Activated CD4-positive, alpha-beta T cell treated with anti-CD3 and anti-CD28 coated beads for 48 hours (primary cell): ENCODE measurements around the gene CACNA1C.

ENCODE experiments used
- DNase-seq: peaks from one replicate; pipeline ENCODE4 v3.0.0-alpha.2; 2020

Gene CACNA1C

DNA sequence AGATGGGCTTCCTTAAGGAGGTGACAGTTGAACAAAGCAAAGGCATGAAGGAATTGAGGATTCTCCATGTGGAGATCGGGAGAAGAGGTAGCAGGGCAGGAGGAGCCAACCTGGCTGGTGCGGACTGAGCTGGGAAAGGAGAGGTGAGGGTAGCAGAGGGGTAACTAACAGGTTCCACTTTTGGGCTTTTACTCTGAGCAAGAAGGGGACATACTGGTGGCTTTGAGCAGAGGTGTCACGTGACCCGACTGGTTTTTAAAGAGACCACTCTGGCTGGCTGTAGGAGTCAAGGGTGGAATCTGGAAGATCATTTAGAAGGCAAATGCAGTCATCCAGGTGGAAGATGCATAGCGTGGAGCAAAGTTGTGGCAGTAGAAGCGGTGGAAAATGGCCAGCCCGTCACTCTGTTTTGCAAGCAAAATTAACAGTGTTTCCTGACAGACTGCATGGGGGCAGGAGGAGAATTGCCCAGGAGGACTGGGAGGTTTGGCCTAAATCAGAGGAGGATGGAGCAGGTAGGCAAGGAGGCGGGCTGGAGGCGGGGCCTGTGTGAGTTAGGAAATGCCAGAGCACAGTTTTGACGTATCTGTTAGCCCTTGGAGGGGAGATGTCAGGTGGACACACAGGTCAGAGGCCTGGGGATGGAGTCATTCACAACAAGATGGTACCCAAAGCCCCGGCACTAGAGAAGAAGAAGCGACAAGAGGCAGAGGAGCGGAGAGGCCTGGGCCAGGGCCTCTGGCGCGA is 585.7 kb downstream of the CACNA1C start:
- DNase-seq, result no peak

DNA sequence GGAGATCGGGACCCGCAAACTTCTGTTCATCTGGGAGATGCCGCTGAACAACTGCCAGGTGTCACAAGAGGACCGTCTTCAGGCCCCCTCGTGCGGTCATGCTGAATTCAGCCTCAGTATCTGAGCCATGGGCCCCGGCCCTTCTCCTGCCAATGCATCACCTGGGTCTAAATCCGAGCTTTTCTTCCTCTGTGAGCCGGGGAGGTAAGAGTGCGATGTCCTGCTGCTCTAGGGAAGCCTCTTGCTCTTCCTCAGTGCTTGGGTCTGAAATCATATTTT is 586.2 kb downstream of the CACNA1C start:
- DNase-seq, result no peak

DNA sequence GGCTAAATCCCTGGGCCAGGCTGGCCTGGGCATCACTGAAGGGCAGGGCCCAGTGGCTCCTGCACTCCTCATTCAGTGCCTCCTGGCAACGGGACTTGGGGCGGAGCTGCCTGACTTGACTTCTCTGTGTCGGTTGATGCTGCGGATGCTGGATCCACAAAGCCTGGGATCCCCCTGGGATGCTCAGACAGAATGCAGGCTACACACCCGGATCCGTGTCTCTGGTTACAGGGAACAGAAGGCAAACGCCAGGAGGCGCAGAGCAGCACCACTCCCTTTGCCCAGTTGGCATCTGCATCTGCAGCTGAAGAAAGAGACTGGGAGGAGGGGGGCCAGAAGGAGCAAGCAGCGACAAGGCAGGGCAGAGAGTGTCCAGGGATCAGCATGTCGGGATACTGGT is 587.5 kb downstream of the CACNA1C start:
- no peak for DNase-seq

DNA sequence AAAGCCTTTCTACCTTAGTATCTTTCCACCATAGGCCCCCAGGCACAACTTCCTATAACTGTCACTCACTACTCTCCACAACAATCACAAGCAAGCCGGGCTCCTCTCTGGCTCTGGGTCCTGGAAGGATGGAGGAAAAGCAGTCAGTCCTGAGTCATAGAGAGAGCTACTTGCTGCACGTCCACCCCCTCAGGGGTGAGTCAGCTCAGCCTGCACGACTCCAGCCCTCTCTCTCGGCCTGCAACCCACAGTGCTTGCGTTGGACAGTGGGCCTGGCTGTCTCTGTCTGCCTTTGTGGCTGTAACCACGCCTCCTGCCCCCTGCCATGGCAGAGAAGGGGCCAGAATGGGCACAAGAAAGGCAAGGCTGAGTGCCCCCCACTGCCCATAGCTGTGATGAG is 587.9 kb downstream of the CACNA1C start:
- peak; percentile 55 for DNase-seq

DNA sequence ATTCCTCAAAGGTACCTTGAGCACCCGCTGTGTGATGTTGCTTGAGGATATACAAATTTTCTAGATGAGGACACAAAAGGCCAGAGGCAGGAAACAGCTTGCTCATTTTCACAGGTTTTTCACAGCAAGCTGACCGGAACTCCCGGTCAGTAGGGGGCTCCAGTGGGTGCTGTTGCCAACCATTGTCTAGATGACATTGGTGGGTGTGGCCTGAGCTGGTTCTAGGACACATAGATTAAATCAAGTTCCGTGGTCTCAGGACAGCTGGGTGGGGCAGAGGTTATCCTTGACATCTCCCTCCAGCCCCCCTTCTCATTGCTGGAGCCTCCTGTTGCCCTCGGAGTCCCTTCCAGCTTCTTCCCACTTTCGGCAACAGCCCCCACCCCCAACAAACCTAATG is 588.4 kb downstream of the CACNA1C start:
- DNase-seq, result no peak

DNA sequence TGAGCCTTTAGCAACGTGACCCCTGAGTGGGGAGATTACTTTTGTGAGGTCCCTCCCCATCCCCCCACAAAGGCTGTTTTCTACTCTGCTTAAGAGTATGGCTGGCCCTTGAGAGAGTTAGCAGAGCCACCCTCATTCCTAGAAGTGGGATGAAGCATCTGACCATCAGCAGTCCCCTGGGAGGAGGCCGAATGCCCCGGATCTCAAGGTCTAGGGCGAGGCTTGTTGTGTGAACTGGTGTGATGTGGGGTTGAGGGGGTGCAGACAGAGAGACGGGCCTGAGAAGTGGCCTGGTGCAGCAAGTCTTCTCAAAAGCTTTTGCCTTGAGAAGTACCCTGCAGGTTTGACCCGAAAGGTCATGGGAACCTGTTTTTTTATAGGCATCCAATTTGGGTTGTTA is 589.0 kb downstream of the CACNA1C start:
- DNase-seq, result no peak

DNA sequence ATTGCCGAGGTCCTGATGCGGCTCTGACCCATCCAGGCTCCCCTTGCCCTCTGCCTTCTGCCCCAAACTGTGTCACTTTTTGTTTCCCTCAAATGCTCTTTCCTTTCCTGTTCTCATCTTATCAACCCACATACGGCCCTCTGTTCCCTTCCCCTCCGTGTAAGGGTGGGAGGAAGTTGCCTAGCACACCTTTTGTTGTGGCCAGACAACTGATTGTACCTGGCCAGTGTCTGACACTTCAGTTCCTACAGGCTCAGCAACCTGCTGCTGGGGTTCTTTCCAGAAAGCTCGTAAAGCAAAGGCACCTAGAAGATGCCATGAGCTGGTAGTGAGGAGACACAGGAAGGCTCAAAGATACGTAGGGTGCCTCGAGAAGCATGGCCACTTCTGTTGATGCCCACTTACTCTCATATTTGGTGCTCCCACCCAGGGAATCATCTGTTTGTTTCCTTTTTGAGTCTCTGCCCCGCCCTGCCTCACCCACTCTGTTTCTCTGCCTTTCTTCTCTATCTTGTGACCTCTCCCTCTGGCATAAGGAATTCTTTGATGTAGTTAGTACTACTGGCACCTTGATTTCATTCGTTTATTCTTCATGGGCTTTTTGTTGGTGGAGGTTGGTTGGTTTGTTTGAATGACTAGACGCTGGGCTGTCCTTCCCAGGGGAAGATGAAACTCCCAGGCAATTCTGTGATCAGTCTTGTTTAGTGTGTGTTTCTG is 589.5 kb downstream of the CACNA1C start:
- no peak for DNase-seq

DNA sequence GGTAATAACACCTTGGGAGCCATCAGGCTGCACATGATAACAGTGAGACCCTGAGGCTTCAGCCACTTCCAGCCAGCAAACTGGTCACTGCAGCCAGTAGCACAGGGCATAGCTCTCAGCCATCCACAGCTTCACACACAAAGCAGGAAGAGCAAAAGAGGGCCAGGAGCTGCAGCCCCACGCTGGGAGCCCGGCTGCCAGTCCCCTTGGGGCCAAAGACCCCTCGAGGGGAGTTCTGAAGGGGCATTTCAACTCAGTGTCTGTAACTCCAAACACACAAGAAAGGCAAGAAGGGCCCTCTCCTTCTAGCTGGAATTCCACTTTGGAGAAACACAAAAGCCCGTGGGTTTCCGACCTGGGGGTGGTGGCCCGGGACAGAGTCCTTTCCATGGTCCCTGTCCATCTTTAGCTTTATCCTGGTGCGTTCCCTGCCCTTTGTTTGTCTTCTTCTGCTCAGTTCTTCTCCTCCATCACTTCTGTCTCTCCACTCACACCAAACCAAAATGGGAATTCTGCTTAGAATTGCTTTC is 590.2 kb downstream of the CACNA1C start:
- no peak for DNase-seq

DNA sequence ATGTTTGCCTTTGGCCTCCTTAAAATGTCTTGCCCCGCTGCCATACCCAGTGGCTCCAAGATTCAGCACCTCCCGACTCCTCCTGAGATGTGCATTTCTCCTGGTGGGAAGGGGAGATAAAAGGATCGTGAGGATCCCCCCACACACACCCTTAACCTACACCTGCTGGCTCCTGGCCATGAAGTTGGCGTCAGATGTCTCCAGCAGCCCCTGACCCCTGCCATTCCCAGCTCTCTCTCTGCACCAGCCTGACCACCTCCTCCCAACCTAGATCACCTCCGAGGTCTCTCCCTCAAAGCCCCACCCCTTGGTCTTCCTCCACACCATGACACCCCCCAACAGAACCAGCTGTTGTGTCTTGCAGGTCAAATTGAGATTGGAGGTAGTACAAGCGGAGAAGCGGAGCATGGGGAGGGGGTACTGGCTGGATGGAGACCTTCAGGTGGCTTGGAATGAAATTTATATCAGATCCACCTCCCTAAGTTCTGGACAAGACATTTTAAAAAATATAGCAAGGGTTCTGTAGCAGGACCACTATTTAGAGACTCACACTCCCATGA is 590.9 kb downstream of the CACNA1C start:
- DNase-seq, result no peak

DNA sequence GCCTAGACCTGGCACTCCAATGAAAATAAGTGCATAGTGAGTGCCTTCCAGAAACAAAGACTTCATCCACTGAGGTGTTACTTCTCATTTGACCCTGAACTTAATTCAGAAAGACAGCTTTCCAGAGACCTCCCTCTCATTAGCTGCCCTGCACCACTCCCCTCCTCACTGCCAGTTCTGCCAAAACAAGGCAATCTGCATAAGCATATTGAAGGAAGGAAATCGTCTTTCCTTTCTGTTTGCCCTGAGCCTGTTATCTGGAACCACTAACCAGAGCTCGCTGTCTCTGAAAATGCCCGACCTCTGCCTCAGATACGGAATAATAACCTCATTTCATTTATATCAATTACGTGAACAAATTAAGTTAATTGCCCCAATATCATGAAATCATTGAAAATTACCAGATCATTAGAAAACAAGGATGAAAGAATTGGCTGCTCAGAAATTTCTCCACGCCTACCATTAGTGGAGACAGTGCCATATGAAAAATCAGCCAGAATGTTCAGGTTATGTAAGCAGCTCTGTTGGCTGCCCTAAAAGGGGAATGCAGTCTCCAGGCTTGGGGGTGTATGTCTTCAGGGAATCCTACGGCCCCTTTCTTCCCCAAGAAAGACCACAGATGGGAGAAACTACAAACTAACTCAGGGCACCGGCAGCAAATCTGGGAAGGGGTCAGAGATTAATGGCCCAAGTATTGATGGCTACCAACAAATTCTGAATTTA is 592.1 kb downstream of the CACNA1C start:
- DNase-seq, result no peak

DNA sequence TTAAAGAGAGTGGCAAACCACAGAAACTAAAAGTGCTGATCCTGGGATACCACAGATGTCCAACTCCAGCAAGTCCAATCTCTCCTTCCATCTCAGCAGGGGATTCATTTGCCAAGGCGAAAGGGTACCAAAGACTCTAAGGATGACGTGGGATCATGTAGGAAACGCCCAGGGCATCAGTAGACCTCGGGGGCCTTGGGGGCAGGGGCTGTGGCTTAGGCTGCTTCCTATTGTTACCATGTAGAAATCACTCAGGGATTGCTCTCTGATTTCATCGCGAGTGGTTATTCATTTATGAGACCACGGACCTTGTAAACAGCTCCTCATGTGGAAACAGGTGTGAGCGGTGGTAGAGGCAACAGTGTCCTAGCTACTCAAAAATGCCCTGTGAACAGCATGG is 592.7 kb downstream of the CACNA1C start:
- no peak for DNase-seq

DNA sequence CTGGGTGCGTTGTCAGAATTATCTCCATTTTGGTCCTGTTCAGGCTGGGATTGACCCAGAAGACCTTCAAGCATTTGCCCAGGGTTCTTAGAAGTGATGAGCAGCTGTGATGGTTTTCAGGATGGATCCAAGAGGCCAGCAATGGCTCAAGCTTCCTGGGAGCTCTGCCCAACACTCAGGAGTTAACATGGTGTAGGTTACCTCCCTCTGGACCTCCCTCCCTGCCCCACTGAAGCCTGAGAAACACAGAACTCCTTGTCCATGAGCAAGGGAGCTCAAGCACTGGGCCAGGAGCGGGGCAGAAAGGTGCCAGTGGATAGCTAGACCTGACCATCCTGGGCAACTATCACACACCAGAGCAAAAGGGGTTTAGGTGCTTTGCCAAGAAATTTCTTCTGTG is 593.6 kb downstream of the CACNA1C start:
- no peak for DNase-seq

DNA sequence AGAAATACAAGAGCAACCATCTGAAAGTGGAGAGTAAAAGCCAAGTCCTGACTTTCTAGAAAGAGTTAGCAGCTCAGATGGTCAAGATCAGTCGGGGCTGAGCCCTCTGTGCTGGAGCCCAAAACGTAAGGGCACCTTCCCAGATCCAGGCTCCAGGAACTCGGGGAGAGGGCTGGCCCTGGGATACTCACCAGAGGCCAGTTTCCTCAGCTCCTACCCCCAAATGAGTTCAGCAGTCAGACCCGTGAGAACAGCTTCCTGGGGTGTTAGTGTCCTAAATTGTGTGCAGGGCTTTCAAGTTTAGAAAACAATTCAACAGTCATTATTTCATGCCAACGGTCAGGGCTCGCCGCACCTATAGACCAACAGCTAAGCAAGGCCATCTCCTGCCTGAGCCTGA is 594.4 kb downstream of the CACNA1C start:
- DNase-seq, result no peak

DNA sequence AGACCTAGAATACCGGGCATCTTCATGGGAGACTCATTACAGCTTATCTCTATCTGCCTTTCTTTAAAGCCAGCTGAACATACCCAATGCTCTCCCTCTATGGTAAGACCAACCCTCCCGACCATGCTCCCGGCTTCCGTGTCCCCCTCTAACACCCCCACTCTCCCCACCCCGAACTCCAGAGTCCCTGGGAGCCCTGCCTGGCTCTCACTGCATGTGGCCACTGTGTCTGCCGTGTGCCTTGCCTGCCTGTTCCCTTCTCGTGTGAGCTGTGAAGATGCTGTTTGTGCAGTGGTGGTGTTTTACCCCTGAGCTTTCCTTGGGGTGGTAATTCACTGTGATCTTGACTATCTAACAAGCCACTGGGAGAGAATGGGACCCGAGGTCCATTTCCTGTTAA is 595.6 kb downstream of the CACNA1C start:
- no peak for DNase-seq

DNA sequence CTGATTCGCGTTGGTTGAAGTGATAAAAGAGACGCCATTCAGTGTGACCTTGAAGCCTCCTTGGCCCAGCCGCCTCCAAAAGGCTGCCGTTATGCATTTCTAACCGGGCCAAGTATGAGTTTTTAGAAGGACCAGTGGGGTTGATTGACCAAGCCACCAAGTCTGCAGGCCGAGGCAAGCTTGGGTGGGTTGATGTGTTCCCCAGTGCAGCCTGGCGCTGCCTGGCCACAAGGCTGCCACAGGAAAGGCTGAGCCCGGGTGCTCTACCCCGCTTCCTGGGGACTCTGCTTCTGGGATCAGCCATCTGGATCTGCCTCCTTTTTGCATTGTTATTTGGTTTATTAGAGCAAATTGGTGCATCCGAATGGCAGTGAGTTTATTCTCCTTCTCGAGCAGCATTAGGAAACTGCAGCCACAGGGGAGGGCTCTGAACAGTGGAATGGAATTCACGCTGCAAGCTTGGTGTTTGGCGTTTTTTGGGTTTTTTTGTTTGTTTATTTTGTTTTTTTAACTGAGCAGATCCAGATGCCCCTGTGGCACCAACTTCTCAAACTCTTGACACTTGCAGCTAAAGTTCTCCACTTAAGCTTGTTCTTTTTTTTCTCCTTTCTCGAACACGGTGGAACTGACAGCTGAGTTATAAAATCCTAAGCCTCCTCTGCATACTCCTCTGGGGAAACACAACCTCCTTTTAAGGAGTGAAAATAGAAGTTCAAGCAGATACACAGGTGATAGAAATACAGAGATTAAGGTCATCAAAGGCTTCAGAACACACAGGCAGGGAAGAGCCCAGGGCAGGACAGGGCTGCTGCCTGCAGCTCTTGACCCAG is 596.6 kb downstream of the CACNA1C start:
- DNase-seq, result no peak

DNA sequence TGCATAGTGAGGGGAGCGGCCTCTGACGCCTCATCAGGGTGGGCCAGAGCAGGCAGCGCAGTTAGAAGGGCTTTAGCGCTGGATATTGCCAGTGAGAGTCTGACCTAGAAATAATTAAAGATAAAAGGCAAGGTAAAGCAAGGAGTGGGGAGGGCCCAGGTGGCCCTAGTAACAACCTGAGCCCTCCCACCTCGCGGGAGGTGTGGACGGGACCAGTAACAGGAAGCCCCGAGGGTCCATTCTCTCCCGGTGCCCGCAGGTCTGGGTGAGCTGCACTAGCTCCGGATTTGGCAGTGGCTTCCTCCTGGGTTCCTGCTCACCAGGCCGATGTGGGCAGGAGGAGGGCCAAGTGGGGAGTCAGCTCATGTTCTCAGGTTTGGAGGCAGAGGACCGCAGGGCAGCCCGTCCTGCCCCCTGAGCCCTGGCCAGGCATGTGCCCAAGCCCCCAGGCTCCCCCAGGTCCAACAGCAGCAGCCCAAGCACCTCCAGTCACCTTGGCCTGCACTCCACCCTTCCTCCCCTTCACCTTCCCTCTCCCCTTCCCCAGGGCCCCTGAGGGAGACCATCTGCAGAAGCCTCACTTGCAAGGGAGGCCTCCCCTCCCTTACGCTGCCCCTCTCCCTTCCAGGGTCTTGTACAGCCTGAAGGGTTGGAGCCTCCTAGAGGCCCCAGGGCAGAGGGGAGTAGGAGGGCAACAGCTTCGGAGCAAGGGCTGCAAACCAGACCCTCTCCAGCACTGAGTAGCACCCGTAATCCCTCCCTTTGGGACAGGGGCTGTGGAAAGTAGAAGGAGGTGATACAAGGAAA is 597.7 kb downstream of the CACNA1C start:
- no peak for DNase-seq

DNA sequence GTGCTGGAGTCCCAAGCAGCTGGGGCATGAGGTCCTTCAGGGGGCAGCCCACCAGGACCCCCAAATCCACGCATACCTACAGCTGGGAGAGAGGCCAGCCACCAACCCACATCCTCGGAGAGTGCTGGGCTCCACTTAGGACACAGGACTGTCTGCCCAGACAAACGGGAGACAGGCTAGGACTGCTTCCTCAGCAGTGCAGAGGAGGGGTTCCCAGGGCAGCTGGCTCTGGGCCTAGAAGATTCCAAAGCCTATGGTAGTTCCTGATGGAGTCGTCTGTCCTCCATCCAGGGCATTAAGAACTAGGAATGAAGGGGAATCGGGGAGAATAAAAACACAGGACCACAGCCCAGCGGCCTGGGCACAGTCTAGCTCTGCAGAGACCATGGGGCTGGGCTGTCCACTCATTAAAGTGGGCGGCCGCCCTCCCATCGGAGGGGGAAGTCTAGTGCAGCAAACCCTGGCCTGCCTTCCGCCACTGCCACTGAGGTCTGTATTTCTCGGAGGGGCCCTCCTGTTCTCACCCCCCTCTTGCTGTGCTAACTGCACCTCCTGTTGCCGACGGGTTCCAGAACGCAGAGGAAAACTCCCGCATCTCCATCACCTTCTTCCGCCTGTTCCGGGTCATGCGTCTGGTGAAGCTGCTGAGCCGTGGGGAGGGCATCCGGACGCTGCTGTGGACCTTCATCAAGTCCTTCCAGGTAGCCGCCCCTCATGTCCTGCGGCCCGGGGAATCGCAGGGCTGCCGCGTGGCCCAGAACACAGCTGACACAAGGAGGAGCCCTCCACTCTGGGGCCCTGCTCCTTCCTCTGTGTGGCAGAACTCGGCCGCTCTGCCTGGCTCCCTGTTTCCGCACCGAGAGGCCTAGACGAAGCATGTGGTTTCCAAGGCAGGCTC is 598.5 kb downstream of the CACNA1C start:
- no peak for DNase-seq

DNA sequence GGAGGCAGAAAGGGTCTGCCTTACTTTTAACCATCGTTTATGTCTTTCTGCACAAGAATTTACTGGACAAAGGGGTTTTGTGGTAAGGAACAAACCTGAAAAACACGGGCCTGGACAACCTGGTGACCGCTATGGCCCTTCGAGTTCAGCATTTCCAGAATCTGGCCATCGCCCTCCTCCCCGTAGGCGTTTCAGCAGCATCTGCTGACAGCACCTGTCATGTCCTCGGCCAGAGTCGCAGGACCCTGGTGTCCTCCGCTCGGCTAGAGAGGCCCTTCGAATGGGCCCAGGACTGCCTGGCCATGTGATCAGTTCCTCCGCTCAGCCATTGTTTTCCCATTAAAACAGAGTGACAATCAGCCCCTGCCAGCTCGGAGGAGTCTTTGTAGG is 599.2 kb downstream of the CACNA1C start:
- DNase-seq, result no peak

DNA sequence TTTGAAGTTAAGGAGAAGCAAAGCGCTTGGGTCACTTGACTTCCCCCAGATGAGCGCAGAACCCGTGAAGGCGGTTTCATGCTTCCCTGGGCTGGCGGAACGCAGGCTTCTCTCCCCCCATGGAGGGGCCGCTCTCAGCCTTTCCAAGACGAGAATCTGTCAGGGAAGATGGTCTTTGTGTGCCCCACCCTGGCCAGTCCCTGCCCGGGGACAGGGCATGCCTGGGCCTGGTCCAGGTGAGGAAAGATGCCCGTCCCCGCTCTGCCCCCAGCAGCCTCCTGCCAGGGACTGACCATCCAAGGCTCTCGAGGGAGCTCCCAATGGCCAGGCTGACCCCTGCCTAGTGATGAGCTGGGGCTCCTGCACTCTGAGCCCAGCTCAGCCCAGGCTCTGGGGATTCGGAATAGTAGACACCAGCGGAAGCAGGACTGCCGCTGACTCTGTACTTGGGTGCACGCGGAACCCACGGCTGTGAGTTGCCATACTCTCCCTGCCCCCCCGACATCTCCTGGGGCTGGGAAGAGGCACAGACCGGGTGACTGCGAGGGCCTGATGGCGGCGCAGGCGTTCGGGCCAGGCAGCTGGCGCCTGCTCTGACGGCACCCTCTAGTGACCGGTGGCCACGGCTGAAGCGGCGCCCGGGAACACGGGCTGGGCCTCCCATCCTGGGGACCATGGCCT is 599.8 kb downstream of the CACNA1C start:
- no peak for DNase-seq

DNA sequence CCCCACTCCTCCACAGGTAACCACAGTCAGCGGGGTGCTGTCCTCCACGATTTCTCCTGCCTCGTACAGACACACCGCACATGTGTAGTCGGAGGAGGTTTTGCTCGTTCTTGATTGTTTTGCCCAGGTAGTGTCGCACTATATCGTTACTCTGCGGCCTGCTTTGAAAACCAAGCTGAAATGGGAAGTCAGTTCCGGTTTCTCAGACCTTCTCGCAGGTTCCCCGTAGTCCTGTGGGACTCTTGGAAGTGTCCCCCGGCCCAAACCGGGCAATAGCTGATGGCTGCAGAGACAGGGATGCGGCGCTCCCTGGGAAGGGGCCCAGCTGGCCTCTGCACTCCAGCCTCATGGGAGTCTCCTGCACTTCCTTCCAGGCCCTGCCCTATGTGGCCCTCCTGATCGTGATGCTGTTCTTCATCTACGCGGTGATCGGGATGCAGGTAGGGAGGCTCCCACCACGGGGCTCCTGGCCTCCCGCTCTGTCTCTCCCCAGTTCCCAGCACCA is 600.7 kb downstream of the CACNA1C start:
- no peak for DNase-seq
